ENCODE measurements around the gene PKN2.

DNA sequence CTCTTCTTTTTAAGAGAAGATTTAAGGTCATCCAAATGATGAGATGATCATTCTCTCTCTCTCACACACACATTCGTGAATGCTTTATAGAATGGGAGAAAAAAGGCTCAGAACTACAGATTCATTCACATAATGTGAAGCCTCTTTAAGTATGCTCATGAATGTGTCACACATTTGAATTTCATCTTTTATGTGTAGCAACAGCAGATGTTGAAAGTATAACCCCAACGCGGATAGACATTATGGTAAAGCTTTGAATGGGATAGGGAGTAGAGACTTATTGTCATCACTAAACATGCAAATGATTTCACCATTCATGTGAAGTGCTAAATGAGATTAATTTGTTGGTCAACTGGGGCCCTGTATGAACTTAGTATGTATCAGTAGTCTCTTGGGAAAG is 15.7 kb upstream of the PKN2 start:
- TF ChIP-seq, protein P1, sequence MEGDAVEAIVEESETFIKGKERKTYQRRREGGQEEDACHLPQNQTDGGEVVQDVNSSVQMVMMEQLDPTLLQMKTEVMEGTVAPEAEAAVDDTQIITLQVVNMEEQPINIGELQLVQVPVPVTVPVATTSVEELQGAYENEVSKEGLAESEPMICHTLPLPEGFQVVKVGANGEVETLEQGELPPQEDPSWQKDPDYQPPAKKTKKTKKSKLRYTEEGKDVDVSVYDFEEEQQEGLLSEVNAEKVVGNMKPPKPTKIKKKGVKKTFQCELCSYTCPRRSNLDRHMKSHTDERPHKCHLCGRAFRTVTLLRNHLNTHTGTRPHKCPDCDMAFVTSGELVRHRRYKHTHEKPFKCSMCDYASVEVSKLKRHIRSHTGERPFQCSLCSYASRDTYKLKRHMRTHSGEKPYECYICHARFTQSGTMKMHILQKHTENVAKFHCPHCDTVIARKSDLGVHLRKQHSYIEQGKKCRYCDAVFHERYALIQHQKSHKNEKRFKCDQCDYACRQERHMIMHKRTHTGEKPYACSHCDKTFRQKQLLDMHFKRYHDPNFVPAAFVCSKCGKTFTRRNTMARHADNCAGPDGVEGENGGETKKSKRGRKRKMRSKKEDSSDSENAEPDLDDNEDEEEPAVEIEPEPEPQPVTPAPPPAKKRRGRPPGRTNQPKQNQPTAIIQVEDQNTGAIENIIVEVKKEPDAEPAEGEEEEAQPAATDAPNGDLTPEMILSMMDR (IDR thresholded peaks at IDR 0.05): no peak
- no peak for TF ChIP-seq EZH2phosphoT487 (IDR thresholded peaks at IDR 0.05)
- TF ChIP-seq EZH2 (IDR thresholded peaks at IDR 0.05): no peak

All from neural progenitor cell (in vitro differentiated cells).